ENCODE results near the gene SLC34A3.

The SLC34A3 gene

DNA sequence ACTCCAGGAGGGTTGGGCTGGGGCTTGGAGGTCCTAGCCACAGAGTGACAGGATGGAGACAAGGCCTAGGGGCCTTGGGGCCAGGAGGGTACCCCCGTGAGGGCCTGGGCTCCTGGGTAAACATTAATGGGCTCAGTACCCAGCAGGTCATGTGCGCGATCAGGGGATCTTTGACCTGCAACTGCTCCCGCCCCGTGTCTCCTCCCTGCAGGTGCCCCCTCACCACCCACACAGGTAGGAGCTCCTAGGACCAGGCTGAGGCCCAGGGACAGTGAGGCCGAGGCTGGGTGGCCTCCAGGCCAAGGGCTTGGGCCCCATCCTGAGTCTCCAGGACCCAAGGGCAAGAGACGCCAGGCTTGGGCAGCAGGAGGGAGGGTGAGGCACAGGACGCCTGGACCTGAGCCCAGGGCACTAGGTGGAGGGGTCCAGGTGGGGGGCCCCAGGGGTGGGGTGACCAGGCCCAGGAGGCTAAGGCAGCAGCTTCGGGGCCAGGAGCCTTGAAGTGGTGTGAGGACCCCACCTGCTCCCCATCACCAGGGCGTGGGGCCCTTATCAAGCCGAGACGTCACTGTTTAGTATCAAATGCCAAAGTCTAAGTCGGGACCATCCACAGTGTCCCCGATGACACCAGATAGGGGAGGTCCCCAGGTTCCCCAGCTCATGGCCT, at the start of gene SLC34A3:
TSS of gene SLC34A3 (plus strand) at position 197 of the 667 bp plus-strand sequence. CDS start 802 bp downstream, outside the sequence.
- no peak for DNase-seq

DNA sequence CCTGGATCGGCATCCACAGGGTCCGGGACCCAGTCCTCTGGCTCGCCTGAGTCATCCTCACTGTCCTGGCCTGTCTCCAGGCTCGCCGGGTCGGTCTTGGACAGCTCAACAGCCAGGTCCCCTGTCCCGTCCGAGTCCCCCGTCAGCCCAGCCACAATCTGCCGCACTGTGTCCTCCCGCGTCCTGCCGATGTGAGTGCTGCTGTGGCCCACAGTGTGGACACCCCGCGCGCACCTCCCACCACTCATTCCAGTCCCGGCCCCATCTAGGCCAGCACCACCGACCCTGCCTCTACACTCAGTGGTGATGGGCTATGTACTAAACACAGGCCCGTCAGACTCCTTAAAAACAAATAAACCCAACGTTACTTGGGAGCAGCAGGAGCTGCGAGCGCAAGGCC, 49.0 kb upstream of the SLC34A3 start:
- DNase-seq: no peak

DNA sequence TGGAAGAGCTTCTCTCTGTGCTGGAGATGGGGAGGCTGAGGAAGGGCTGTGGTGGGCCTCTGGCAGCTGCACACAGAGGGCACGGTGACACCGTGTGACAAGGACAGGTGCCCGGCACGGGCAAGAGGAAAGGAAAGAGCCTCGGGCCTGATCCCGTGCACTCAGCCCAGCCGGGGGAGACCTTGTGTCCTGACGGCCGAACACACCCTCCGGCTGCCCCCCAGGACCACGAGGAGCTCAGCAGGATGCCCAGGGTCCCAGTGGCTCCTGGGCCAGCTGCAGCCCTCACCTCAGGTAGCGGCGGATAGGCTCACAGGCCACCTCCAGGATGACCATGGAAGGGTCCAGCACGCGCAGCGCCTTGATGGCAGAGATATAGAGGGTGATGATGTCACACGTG, 47.9 kb upstream of the SLC34A3 start:
- DNase-seq: no peak

DNA sequence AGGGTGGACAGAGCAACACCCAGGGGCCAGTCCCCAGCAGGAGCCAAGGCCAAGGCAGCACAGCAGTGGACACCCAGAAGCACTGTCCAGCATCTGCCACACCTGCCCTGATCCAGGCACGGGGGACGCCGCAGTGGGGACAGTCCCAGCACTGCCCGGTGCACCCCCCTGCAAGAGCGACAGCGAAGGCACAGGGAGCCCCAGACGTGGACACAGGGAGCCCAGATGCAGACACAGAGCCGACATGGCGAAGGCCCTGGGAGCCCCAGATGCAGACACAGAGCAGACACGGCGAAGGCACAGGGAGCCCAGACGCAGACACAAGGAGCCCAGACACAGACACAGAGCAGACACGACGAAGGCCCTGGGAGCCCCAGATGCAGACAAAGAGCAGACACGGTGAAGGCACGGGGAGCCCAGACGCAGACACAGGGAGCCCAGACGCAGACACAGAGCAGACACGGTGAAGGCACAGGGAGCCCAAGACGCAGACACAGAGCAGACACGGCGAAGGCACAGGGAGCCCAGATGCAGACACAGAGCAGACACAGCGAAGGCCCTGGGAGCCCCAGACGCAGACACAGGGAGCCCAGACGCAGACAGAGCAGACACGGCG, 46.6 kb upstream of the SLC34A3 start:
- DNase-seq: no peak

DNA sequence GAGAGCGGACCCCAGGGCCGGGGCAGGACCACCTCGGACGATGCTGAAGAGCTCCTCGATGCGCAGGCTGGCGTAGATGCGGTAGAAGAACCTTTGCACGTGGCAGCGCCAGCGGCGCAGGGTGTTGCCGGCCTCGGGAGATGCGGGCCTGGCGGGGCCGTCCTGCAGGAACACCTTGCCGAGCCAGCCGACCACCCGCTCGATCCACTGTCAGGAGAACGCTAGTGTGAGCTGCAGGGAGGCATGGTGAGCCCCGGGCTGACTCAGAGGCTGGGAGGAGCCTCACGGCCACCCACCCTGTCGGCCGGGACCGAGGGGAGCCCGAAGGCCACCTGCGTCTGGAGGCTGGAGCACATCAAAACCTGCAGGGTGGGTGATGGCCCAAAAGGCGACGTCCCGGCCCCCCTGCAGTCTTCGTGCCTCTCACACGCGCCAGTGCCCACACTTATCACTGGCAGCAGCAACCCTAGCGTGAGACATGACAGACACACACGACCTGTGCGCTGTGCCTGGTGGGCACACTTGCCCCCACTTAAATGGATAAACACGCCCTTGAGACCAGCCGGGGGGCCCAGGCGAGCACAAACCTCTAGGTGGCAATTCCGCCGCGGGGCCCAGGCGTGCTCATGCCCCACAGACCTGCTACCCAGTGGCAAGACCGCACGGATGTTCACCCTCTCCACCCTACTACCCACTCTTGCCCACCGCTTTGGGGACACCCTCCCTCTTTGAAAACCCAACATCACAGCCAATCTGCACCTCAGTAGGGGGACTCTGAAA, 45.6 kb upstream of the SLC34A3 start:
- DNase-seq: no peak

DNA sequence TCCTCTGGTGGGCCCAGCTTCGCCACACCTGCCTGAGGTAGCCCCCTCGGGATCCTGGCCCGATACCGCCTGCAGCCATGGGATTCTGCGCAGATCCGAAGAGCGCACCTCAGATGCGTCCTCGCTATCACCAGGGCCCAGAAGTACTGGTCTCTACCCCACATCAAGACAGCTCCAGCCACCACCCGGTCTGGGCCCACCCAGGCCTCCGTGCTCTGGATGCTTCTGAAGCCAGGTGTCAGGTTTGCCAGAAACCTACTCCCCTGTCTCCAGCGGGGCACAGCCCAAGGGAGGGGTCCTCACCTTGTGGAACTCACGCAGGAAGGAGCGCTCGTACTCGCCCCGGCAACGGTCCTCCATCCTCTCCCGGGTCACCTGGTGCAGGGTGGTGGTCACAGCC, 44.8 kb upstream of the SLC34A3 start:
- DNase-seq: no peak

DNA sequence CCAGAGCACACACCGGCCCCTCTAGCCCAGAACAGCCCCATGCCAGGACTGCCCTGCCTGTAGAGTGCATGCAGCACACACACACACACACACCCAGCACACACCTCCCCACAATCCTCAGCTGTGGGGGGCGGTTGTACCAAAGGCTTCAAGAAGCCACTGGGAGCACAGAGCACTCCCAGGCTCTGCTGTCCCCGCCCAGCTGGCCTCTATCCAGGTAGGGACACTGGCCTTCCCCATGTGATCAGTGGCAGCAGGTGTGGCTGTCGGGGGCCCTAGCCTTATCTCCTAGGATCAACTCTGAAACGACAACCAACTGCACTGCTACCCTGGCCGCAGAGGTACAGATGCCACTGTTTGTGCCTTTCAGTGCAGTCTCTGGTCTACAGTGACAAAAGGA, 44.3 kb upstream of the SLC34A3 start:
- no peak for DNase-seq

DNA sequence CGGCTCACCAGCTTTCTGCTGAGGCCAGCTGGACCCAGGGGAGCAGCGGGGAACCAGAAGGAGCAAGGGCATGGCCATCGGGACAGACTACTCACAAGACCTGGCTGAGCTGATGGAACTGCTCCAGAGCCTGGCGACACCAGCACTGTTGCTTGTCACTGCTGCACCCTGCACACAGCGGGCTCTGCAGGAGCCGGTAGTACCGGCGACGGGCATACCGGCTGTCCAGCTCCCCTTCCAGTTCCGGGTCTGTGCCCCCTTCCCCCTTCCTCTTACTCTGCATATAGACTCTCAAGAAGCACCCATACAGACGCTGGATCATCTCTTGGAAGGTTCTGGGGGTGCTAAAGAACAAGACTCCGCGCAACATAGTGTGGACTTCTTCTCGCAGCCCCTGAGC, 43.3 kb upstream of the SLC34A3 start:
- DNase-seq: no peak

DNA sequence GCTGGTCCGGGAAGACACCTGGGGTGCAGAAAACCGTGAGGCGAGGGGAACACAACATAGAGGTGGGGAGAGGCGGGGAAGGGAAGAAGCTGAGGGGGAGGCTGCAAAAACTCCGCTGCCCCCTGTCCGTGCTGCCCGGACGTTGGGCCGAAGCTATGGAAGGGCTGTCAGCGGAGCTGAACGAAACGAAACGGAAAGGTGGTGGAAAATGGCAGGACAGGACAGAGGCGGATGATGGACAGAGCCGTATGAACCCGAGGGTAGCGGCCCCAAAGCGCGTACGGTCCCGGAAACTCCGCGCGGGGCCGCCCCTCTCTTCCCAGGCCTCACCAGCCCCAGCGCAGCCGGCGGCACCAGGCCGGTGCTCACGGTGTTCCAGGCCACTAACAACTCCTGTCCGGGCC, 42.6 kb upstream of the SLC34A3 start:
- DNase-seq: no peak

DNA sequence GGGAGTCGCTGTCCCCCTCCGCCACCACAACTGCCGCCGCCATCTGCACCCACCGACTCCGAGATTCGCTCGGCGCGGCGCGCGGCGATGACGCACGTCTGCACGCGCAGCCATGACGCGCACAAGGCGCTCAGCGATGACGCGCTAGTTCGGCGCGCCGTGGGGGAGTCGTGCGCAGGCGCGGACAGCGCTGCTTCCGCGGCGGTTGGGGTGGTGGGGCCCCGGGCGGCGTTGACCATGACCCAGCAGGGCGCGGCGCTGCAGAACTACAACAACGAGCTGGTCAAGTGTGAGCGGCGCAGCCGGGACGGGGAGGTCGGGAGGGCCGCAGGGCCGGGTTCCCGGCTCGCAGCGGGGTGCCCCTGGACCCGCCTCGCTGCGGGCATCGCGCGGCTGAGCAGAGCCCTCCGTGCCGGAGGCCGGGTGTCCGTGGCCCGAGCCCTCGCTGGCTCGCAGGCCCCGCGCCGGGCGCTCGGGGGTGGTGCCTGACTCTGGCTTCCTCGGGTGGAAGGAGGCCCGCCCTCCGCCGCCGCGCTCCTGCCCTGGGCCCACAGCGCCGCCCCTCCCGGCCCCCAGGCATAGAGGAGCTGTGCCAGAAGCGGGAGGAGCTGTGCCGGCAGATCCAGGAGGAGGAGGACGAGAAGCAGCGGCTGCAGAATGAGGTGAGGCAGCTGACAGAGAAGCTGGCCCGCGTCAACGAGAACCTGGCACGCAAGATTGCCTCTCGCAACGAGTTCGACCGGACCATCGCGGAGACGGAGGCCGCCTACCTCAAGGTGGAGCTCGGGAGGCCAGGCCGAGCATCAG, 42.0 kb upstream of the SLC34A3 start, which contains the start of the genes ANAPC2 and SSNA1:
TSS of gene ANAPC2 (minus strand) at position 71 of the 807 bp plus-strand sequence. CDS start at position 43, 28 bp downstream.
TSS of gene SSNA1 (plus strand) at position 187 of the 807 bp plus-strand sequence. CDS start at position 238, 51 bp downstream.
- peak; percentile 98 for DNase-seq

DNA sequence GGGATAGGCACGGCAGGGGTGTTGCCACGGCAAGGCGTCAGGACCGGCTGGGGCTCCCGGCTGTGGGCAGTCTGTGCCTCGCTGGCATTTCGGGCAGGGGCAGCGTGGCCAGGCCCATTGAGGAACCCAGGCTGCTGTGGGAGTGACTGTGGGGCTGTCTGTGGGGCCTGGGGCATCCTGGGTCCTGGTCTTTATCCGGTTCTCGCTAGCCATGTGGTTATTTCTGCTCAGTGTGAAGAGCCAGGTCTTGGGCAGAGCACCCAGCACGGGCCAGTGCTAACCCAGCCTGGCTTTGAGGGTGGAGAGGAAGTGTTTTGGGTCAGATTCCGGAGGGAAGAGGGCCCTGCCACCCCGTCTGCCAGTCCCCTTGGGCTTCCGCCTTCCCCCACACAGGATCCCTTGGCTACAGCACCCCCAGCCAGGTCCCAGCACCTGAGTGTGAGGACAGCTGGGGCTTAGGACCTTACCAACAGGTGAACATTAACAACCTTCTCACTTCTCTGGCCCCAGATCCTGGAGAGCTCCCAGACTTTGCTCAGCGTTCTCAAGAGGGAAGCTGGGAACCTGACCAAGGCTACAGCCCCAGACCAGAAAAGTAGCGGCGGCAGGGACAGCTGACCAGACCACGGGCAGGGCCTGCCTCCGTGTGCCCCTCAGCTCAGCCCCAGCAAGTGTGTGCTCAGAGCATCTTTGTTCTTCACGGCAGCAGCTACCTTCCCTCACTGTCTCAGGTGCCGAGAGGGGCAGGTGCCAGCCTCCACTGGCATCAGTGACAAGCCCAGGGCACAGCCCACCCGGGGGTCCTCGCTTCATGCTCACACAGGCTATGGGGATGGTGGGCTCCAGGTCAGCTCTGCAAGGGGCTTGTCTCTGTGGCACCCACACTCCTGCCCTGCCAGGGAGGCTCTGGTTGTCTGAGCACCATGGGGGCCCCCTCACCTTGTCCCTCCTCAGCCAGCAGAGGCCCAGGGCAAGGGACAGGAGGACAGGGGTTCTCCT, 41.1 kb upstream of the SLC34A3 start:
- no peak for DNase-seq

DNA sequence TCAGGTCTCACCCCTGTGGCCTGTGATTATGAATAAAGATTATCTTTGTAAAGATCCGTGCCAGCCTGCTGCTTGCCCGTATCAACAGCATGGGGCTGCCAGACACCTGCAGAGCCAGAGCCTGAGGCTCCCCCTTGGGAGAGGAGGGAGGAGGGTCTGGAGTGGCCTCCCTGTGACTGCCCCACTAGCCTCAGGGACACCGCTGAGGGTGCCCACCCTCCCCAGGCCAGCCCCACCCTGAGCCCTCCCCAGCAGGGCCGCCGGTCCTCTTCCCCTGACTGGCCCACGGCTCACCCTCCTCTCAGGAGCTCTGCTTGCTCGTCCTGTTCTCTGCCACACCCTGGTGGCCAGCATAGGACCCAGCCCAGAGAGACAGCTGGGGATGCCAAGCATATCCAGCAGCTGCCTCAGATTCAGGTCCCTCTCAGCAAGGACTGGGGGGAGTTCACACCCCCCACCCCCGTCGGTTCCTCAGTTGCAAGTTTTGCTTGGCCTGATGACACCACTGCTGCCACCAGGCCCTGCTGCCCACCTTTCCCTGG, 40.3 kb upstream of the SLC34A3 start:
- DNase-seq: no peak

DNA sequence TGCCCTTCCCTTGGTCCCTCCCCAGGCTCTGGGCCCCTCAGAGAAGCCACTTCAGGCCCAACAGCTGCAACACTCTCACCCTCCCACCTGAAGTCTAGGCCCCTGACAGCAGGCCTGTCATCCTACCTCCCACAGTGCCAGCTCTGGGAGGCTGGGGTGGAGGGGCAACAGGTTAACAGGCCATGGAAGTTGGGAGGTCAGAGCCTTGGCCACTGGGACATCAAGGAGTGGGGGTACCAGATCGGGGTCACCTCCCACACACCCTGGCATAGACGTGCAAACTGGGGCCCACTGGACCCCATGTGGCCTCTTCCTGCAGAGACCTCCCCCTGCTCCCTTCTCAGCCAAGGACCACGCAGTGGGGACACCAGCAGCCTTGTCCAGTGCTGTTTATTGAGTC, 39.5 kb upstream of the SLC34A3 start:
- no peak for DNase-seq

DNA sequence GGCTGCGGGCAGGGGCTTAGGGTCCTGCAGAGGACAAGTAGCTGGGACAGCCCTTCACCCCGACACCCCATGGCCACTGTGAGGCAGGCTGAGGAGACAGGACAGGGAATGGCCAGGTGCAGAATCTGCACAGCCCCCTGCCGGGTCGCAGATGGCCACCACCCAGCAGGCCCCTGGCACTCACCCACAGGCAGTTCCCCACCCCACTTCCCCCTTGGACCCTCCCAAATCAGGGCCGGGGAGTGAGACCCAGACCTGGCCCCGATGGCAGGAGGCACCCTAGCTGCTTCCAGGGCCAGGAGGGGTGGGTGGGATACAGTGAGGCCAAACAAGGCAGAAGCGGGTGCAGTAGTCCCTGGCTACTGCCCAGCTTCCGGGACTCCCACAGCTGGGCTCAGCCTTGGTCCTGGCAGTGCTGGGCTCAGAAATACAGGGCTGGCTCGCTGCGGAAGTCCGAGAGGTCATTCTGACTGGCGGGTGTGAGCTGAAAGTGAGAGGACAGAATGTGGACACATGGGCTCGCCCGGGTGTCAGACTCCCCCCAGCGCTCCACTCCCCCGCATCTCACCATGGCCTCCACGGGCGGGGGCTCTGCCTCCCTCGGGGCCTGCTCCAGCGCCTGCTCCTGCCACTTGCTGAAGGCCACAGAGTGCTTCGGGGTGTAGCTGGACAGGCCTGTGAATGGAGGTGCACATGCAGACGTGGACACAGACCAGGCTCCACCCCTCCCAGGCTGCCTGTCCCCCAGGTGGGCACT, 38.8 kb upstream of the SLC34A3 start:
- no peak for DNase-seq

DNA sequence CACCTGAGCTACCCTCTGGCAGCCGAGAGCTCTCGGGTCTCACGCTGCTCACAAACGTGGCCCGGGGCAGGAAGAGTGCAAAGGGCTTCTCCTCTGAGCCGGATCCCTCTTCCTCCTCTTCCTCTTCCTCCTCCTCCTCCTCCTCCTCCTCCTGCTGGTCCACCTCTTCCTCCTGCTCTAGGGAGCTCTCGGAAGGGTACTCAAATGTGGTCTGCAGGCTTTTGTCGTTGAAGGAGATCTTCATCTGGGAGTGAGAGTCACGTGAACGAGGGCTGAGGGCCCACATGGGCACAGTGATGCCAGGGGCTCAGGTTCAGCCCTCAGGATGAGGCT, 38.3 kb upstream of the SLC34A3 start:
- no peak for DNase-seq

DNA sequence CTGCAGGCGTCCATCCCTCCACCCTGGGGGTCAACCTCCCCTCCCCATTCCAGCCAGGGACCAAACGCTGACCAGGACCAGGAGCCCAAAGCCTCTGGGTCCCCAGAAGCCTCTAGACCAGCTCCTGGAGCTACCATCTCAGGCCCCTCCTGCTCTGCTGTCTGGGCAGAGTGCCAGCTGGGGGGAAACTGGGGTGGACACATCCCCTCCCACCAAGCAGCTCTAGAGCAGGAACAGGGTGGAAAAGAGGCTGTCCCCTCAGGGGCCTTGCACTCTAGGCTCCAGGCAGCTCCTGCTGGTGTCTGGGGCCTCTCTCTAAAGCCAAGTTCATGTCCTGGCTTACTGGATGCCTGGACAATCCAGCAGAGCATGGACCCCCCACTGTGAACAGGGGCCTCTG, 37.8 kb upstream of the SLC34A3 start:
- peak; percentile 13 for DNase-seq

DNA sequence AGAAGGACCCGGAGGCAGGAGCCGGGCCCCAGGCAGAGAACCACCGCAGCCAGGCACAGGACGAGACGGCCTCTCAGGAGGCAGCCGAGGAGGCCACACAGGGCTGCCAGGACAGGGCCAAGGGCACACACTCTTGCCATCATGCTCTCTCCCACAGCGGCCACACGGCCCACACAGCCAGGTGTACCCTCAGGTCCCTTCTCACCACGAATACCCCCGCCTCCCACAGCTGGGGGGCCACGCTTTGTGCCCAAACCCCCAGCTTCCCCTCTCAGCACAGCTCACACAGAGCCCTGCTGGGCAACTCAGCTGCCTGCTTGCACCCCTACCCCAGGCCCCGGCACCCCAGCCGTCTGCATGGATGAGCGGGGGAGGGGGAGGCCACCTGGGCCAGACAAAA, 36.9 kb upstream of the SLC34A3 start:
- no peak for DNase-seq

DNA sequence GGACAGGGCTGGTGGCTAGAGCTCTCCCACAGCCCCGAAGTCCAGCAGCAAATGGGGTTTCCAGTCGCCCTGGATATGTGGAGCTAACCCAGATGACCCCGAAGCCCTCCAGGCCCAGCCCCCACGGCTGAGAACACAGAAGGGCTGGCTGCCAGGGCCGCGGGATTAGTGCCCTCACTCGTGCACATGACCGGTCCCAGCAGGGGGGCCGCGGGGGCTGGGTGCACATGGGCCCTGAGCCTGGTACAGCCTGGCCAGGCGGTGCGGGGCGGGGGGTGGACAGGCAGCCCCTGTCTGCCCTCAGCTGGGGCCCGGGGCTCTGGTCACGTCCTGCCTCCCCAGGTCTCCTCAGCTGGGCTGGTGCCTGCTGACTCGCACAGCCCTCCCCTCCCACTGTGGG, 36.3 kb upstream of the SLC34A3 start:
- DNase-seq: peak; percentile 61

DNA sequence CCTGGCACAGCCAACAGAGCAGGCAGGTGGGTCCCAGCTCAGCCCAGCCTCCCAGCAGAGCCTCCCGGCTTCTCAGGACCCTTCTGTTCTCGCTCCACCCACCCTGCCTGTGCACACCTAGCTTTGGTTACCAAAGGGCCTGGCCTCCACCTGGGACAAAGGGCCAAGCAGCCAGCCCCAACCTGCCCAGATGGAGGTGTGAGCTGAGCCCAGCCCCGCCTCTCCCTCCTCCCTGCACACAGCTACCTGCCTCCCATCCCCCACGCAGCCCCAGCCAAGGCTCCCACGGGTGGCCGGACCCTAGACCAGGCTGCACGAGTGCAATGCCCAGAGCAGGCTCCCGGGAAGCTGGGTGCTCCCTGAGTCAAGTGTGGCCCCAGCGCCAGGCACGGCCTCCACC, 35.8 kb upstream of the SLC34A3 start:
- no peak for DNase-seq

DNA sequence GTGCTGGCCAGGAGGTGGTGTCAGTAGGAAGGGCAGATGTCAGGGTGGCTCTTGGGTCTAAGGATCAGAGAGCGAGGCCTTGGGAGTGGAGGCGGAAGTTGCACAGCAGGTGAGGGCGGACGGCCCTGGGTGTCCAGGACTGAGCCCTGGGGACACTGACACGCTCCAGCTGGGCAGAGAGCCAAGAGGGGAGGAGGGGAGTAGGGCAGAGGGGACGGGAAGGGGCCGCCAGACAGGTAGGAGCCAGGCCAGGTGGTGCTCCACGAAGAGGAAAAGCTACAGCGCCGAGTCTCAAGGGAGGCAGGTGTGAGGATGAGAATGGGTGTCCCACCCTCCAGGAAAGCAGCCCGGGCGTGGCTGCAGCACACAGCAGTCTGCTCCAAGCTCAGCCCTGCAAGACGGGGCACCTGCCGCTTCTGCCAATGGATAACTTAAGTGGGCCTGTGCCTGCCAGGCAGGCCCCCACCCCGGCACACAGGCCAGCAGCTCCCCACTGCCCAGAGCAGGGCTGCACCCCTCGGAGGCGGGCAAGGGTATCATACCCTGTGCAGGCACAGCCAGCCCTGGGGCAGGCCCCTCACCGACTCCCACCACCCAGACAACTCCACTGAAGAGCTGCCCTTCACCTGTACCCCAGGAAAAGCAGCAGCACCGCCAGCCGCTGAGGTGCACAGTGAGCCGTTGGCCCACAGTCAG, 35.0 kb upstream of the SLC34A3 start:
- no peak for DNase-seq

All from eye (tissue), 1 donor.